GM23338 (cell line): ENCODE measurements around the gene RPTOR. TPM values are rescaled to one million over a fixed set of nuclear protein-coding genes. Genes with fewer than 3 reads are reported as not detected.

Source experiments
- ATAC-seq: fragments of 200-7000 bp; cut with Tn5 transposase; 3 replicates; pipeline ENCODE4 v1.9.1; 2020
- DNase-seq: peaks from one replicate; pipeline ENCODE4 v3.0.0-alpha.2; 2015; ENCODE audit warnings: low spot score
- H2AFZ ChIP-seq: fragments of 200-600 bp; sonication (generic); 2 replicates; pipeline ENCODE4 v1.8.0; 2016; ENCODE audit warnings: antibody characterized with exemption, mild to moderate bottlenecking, moderate library complexity
- H3F3A ChIP-seq: fragments of 200-600 bp; sonication (generic); replicated peaks from 2 replicates; pipeline ENCODE4 v1.8.0; 2017; ENCODE audit warnings: antibody characterized with exemption, mixed run types, low read depth
- H3K27ac ChIP-seq: fragments of 200-600 bp; sonication (generic); 2 replicates; pipeline ENCODE4 v1.6.1; 2016; ENCODE audit warnings: low read depth
- H3K27me3 ChIP-seq: fragments of 200-600 bp; sonication (generic); 2 replicates; pipeline ENCODE4 v1.8.0; 2016; ENCODE audit warnings: mild to moderate bottlenecking, mixed run types, moderate library complexity; ENCODE audit not compliant: insufficient read depth
- H3K36me3 ChIP-seq: fragments of 200-600 bp; sonication (generic); 2 replicates; pipeline ENCODE4 v1.8.0; 2016; ENCODE audit warnings: mild to moderate bottlenecking; ENCODE audit not compliant: insufficient read depth
- H3K4me1 ChIP-seq: fragments of 200-600 bp; sonication (generic); 2 replicates; pipeline ENCODE4 v1.8.0; 2016; ENCODE audit warnings: mild to moderate bottlenecking, moderate library complexity; ENCODE audit not compliant: insufficient read depth
- H3K4me2 ChIP-seq: fragments of 200-600 bp; sonication (generic); 2 replicates; pipeline ENCODE4 v1.7.1; 2017; ENCODE audit warnings: mixed run types
- H3K4me3 ChIP-seq: fragments of 200-600 bp; sonication (generic); 2 replicates; pipeline ENCODE4 v1.6.1; 2016; ENCODE audit warnings: mixed run types
- H3K79me2 ChIP-seq: fragments of 200-600 bp; sonication (generic); replicated peaks from 2 replicates; pipeline ENCODE4 v1.8.0; 2017; ENCODE audit warnings: mild to moderate bottlenecking; ENCODE audit not compliant: insufficient read depth
- H3K9me2 ChIP-seq: fragments of 200-600 bp; sonication (generic); 2 replicates; pipeline ENCODE4 v1.8.0; 2017; ENCODE audit not compliant: insufficient read depth
- H4K20me1 ChIP-seq: fragments of 200-600 bp; sonication (generic); replicated peaks from 2 replicates; pipeline ENCODE4 v1.8.0; 2017; ENCODE audit warnings: mild to moderate bottlenecking; ENCODE audit not compliant: insufficient read depth
- H3K27ac Mint-ChIP-seq: 2 replicates; pipeline ENCODE4 v1.8.0; 2020; ENCODE audit warnings: inconsistent platforms, mild to moderate bottlenecking, moderate library complexity, mixed read lengths
- H3K27me3 Mint-ChIP-seq: 3 replicates; pipeline ENCODE4 v1.8.0; 2022; ENCODE audit warnings: low read depth, mild to moderate bottlenecking, moderate library complexity, mixed read lengths, inconsistent platforms; ENCODE audit not compliant: insufficient read depth, poor library complexity
- H3K36me3 Mint-ChIP-seq: 3 replicates; pipeline ENCODE4 v1.8.0; 2021; ENCODE audit warnings: low read depth, mild to moderate bottlenecking, inconsistent platforms, moderate library complexity, mixed read lengths
- H3K4me1 Mint-ChIP-seq: 3 replicates; pipeline ENCODE4 v1.8.0; 2020; ENCODE audit warnings: mild to moderate bottlenecking, inconsistent platforms, mixed read lengths
- H3K4me3 Mint-ChIP-seq: 3 replicates; pipeline ENCODE4 v1.8.0; 2021; ENCODE audit warnings: moderate library complexity, mild to moderate bottlenecking, inconsistent platforms, mixed read lengths
- H3K9me3 Mint-ChIP-seq: 3 replicates; pipeline ENCODE4 v1.8.0; 2020; ENCODE audit warnings: moderate library complexity, mild to moderate bottlenecking, inconsistent platforms, mixed read lengths
- CREB1 ChIP-seq: fragments of 250-450 bp; sonication (Bioruptor Pico); IDR thresholded peaks from 2 replicates; pipeline ENCODE4 v1.5.0; 2020; ENCODE audit warnings: low read depth, mild to moderate bottlenecking, moderate library complexity
- EZH2 ChIP-seq: fragments of 200-600 bp; sonication (generic); IDR thresholded peaks from one replicate; pipeline ENCODE4 v1.8.0; 2017; ENCODE audit warnings: antibody characterized with exemption, mild to moderate bottlenecking, low read depth; ENCODE audit not compliant: unreplicated experiment
- EZH2phosphoT487 ChIP-seq: fragments of 200-600 bp; sonication (generic); IDR thresholded peaks from one replicate; pipeline ENCODE4 v1.8.1; 2018; ENCODE audit warnings: antibody characterized with exemption; ENCODE audit not compliant: unreplicated experiment
- JUNB ChIP-seq: IDR thresholded peaks from one replicate; pipeline ENCODE4 v1.6.1; 2016; ENCODE audit warnings: antibody characterized with exemption; ENCODE audit not compliant: unreplicated experiment
- NANOG ChIP-seq: IDR thresholded peaks from 2 replicates; pipeline ENCODE4 v1.6.1; 2016; ENCODE audit warnings: antibody characterized with exemption, borderline replicate concordance
- POLR2AphosphoS5 ChIP-seq: IDR thresholded peaks from 2 replicates; pipeline ENCODE4 v1.6.1; 2016; ENCODE audit warnings: antibody characterized with exemption, low read depth
- REST ChIP-seq: IDR thresholded peaks from one replicate; pipeline ENCODE4 v1.6.1; 2018; ENCODE audit warnings: antibody characterized with exemption; ENCODE audit not compliant: unreplicated experiment
- STAT1 ChIP-seq: IDR thresholded peaks from one replicate; pipeline ENCODE4 v1.6.1; 2016; ENCODE audit warnings: antibody characterized with exemption; ENCODE audit not compliant: unreplicated experiment
- ZNF114 ChIP-seq: fragments of 250-450 bp; sonication (Bioruptor Pico); IDR thresholded peaks from 2 replicates; pipeline ENCODE4 v1.5.0; 2020; ENCODE audit warnings: mild to moderate bottlenecking, moderate library complexity
- ZNF331 ChIP-seq: fragments of 250-450 bp; sonication (Bioruptor Pico); IDR thresholded peaks from 2 replicates; pipeline ENCODE4 v1.5.0; 2020; ENCODE audit warnings: low read depth, mild to moderate bottlenecking, moderate library complexity
- polyA plus RNA-seq: library from polyadenylated mRNA; unstranded; fragments of >200 nt; fragmentation: Nextera tagmentation; extraction: Ambion mirVana; gene quantifications from 2 replicates; pipeline ENCODE4 v1.2.1, GENCODE V29; 2016
- total RNA-seq: library from RNA; depleted of rRNA; stranded (reverse); fragments of >200 nt; shearing (Covaris generic); gene quantifications from 2 replicates; pipeline ENCODE4 v1.2.3, GENCODE V29; 2014
- TF ChIP-seq, protein P1 (sequence below), 2 experiments: fragments of 200-600 bp in 1 of 2; sonication (generic) in 1 of 2; conservative IDR thresholded peaks; 2 replicates each; pipeline versions ENCODE4 v1.5.1 to v1.6.1; 2016 to 2017; ENCODE audit warnings: antibody characterized with exemption in 2 of 2, low read depth in 2 of 2, mild to moderate bottlenecking in 2 of 2, moderate library complexity in 1 of 2
- TF ChIP-seq, protein P2 (sequence below): IDR thresholded peaks from 2 replicates; pipeline ENCODE4 v1.6.1; 2016; ENCODE audit warnings: antibody characterized with exemption
- TF ChIP-seq, protein P3 (sequence below): fragments of 250-450 bp; sonication (Bioruptor Pico); IDR thresholded peaks from 2 replicates; pipeline ENCODE4 v1.5.0; 2020; ENCODE audit warnings: mild to moderate bottlenecking, moderate library complexity

Gene RPTOR
- total and polyA plus RNA-seq, 2 experiments from 2014 or later: 9.5 to 38.0 TPM

DNA sequence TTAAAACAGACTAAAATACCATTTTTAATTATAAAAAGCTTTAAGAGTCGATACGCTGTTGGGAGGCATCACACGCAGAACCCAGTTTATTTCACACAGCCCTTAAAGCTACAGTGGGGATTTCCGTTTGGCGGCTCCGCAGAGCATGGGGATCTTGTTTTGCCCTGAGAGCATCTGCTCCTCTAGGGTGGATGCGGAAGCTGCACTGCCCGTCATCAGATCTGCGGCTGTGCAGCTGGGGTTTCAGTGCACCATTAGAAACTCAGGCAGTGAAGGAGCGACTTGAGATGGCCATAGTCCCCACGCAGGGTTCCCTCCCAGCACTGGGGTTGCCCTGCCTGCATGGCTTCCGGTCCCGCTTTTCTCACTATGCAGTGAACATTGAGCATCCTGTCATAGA is 384.8 kb downstream of the RPTOR start:
- no peak for ATAC-seq
- Mint-ChIP-seq H3K36me3 (peaks cover 8% of the 10 kb centered on the region; the same call in 2 of the 3 replicates), H3K27me3 (peaks cover 20% of the 10 kb centered on the region), H3K4me1 (peaks cover 24% of the 10 kb centered on the region), H3K27ac (no peak overlapping the region), H3K9me3 (no peaks in the 10 kb centered on the region), H3K4me3 (no peak overlapping the region)
- Histone ChIP-seq H3K79me2 (no peaks in the 10 kb centered on the region), H3K4me2 (no peak overlapping the region), H2AFZ (no peak overlapping the region), H4K20me1 (0 out of 2 replicates have a peak, but pooled peaks cover 3% of the 10 kb centered on the region), H3K27ac (no peak overlapping the region), H3K4me1 (no peaks in the 10 kb centered on the region), H3F3A (no peaks in the 10 kb centered on the region), H3K27me3 (no peaks in the 10 kb centered on the region), H3K36me3 (no peaks in the 10 kb centered on the region), H3K4me3 (no peak overlapping the region), H3K9me2 (no peaks in the 10 kb centered on the region)
- DNase-seq: no peak
- TF ChIP-seq POLR2AphosphoS5: no peak
- TF ChIP-seq, protein P1, sequence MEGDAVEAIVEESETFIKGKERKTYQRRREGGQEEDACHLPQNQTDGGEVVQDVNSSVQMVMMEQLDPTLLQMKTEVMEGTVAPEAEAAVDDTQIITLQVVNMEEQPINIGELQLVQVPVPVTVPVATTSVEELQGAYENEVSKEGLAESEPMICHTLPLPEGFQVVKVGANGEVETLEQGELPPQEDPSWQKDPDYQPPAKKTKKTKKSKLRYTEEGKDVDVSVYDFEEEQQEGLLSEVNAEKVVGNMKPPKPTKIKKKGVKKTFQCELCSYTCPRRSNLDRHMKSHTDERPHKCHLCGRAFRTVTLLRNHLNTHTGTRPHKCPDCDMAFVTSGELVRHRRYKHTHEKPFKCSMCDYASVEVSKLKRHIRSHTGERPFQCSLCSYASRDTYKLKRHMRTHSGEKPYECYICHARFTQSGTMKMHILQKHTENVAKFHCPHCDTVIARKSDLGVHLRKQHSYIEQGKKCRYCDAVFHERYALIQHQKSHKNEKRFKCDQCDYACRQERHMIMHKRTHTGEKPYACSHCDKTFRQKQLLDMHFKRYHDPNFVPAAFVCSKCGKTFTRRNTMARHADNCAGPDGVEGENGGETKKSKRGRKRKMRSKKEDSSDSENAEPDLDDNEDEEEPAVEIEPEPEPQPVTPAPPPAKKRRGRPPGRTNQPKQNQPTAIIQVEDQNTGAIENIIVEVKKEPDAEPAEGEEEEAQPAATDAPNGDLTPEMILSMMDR (conservative IDR thresholded peaks at IDR 0.05; ENCODE audit: low read depth in 2 of 2): no peak
- TF ChIP-seq CREB1 (CRISPR knock-in tag): no peak
- TF ChIP-seq, protein P2, sequence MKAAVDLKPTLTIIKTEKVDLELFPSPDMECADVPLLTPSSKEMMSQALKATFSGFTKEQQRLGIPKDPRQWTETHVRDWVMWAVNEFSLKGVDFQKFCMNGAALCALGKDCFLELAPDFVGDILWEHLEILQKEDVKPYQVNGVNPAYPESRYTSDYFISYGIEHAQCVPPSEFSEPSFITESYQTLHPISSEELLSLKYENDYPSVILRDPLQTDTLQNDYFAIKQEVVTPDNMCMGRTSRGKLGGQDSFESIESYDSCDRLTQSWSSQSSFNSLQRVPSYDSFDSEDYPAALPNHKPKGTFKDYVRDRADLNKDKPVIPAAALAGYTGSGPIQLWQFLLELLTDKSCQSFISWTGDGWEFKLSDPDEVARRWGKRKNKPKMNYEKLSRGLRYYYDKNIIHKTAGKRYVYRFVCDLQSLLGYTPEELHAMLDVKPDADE: no peak
- no peak for TF ChIP-seq REST
- no peak for TF ChIP-seq NANOG
- TF ChIP-seq, protein P3, sequence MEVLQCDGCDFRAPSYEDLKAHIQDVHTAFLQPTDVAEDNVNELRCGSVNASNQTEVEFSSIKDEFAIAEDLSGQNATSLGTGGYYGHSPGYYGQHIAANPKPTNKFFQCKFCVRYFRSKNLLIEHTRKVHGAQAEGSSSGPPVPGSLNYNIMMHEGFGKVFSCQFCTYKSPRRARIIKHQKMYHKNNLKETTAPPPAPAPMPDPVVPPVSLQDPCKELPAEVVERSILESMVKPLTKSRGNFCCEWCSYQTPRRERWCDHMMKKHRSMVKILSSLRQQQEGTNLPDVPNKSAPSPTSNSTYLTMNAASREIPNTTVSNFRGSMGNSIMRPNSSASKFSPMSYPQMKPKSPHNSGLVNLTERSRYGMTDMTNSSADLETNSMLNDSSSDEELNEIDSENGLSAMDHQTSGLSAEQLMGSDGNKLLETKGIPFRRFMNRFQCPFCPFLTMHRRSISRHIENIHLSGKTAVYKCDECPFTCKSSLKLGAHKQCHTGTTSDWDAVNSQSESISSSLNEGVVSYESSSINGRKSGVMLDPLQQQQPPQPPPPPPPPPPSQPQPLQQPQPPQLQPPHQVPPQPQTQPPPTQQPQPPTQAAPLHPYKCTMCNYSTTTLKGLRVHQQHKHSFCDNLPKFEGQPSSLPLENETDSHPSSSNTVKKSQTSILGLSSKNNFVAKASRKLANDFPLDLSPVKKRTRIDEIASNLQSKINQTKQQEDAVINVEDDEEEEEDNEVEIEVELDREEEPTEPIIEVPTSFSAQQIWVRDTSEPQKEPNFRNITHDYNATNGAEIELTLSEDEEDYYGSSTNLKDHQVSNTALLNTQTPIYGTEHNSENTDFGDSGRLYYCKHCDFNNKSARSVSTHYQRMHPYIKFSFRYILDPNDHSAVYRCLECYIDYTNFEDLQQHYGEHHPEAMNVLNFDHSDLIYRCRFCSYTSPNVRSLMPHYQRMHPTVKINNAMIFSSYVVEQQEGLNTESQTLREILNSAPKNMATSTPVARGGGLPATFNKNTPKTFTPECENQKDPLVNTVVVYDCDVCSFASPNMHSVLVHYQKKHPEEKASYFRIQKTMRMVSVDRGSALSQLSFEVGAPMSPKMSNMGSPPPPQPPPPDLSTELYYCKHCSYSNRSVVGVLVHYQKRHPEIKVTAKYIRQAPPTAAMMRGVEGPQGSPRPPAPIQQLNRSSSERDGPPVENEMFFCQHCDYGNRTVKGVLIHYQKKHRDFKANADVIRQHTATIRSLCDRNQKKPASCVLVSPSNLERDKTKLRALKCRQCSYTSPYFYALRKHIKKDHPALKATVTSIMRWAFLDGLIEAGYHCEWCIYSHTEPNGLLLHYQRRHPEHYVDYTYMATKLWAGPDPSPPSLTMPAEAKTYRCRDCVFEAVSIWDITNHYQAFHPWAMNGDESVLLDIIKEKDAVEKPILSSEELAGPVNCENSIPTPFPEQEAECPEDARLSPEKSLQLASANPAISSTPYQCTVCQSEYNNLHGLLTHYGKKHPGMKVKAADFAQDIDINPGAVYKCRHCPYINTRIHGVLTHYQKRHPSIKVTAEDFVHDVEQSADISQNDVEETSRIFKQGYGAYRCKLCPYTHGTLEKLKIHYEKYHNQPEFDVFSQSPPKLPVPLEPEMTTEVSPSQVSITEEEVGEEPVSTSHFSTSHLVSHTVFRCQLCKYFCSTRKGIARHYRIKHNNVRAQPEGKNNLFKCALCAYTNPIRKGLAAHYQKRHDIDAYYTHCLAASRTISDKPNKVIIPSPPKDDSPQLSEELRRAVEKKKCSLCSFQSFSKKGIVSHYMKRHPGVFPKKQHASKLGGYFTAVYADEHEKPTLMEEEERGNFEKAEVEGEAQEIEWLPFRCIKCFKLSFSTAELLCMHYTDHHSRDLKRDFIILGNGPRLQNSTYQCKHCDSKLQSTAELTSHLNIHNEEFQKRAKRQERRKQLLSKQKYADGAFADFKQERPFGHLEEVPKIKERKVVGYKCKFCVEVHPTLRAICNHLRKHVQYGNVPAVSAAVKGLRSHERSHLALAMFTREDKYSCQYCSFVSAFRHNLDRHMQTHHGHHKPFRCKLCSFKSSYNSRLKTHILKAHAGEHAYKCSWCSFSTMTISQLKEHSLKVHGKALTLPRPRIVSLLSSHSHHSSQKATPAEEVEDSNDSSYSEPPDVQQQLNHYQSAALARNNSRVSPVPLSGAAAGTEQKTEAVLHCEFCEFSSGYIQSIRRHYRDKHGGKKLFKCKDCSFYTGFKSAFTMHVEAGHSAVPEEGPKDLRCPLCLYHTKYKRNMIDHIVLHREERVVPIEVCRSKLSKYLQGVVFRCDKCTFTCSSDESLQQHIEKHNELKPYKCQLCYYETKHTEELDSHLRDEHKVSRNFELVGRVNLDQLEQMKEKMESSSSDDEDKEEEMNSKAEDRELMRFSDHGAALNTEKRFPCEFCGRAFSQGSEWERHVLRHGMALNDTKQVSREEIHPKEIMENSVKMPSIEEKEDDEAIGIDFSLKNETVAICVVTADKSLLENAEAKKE (CRISPR knock-in tag): no peak
- TF ChIP-seq STAT1: no peak
- no peak for TF ChIP-seq ZNF331
- TF ChIP-seq ZNF114 (CRISPR knock-in tag): no peak
- TF ChIP-seq EZH2: no peak
- TF ChIP-seq EZH2phosphoT487: no peak
- no peak for TF ChIP-seq JUNB
